ENCODE data around the gene MAMLD1.

- TF ChIP-seq CTCF (IDR thresholded peaks at IDR 0.05) (peak in 1 of 6 experiments; percentile 3), POLR2A (IDR thresholded peaks at IDR 0.05) (peak in 1 of 2 donors; percentile 23)
These were observed at the start of gene MAMLD1 for GRCh38 chrX:150362599-150363481.

All from Peyer's patch (tissue), 4 donors.